WTC11 (cell line): ENCODE data around the gene DUS1L. TPM values are rescaled to one million over a fixed set of nuclear protein-coding genes. Genes with fewer than 3 reads are reported as not detected.
A peak's percentile ranks its signal among the peaks of the same experiment; 100 is the strongest.

Experiments
- ATAC-seq: fragments of 200-7000 bp; cut with Tn5 transposase; 2 replicates; pipeline ENCODE4 v1.10.0; 2021; ENCODE audit warnings: mild to moderate bottlenecking, moderate library complexity
- CTCF ChIA-PET: fragments of 300-600 bp; sonication (Branson Sonifier 250); formaldehyde crosslinking; loops from one replicate; lab custom pipeline; 2021; ENCODE audit warnings: antibody characterized with exemption; lab: Charles Lee
- POLR2A ChIA-PET: fragments of 350-600 bp; sonication (Branson Sonifier 250); formaldehyde crosslinking; loops from one replicate; lab custom pipeline; 2021; ENCODE audit warnings: antibody characterized with exemption; lab: Charles Lee
- DNase-seq: peaks from one replicate; pipeline ENCODE4 v3.0.0; 2021; ENCODE audit warnings: low spot score
- H3K27ac Mint-ChIP-seq: 2 replicates; pipeline ENCODE4 v1.8.0; 2021; ENCODE audit warnings: mixed read lengths
- H3K27me3 Mint-ChIP-seq: 2 replicates; pipeline ENCODE4 v1.8.0; 2021; ENCODE audit warnings: low read depth, mild to moderate bottlenecking, moderate library complexity, mixed read lengths
- H3K36me3 Mint-ChIP-seq: 2 replicates; pipeline ENCODE4 v1.8.0; 2021; ENCODE audit warnings: mixed read lengths
- H3K4me1 Mint-ChIP-seq: 2 replicates; pipeline ENCODE4 v1.8.0; 2022; ENCODE audit warnings: mixed read lengths
- H3K4me3 Mint-ChIP-seq: 2 replicates; pipeline ENCODE4 v1.8.0; 2021; ENCODE audit warnings: mild to moderate bottlenecking, moderate library complexity, mixed read lengths
- H3K9me3 Mint-ChIP-seq: 2 replicates; pipeline ENCODE4 v1.8.0; 2021; ENCODE audit warnings: mixed read lengths
- AR ChIP-seq: fragments of 250-450 bp; sonication (Bioruptor Pico); IDR thresholded peaks from 2 replicates; pipeline ENCODE4 v1.9.0; 2021; ENCODE audit warnings: mild to moderate bottlenecking
- ARID4B ChIP-seq: sonication (generic); formaldehyde crosslinking; IDR thresholded peaks from 2 replicates; pipeline ENCODE4 v1.8.0; 2023; ENCODE audit warnings: missing genetic modification reagents, mild to moderate bottlenecking, borderline replicate concordance
- ATF2 ChIP-seq: sonication (generic); formaldehyde crosslinking; IDR thresholded peaks from 2 replicates; pipeline ENCODE4 v1.8.1; 2022; ENCODE audit warnings: low read depth, missing genetic modification reagents, borderline replicate concordance
- E2F5 ChIP-seq: sonication (generic); formaldehyde crosslinking; IDR thresholded peaks from 2 replicates; pipeline ENCODE4 v1.8.1; 2022; ENCODE audit warnings: mild to moderate bottlenecking, moderate library complexity, missing genetic modification reagents
- ESRRA ChIP-seq: sonication (generic); formaldehyde crosslinking; IDR thresholded peaks from 2 replicates; pipeline ENCODE4 v1.8.1; 2022; ENCODE audit warnings: mild to moderate bottlenecking, missing genetic modification reagents, borderline replicate concordance
- ETV6 ChIP-seq: sonication (generic); formaldehyde crosslinking; IDR thresholded peaks from 2 replicates; pipeline ENCODE4 v1.8.1; 2022; ENCODE audit warnings: mild to moderate bottlenecking, missing genetic modification reagents
- FOXK1 ChIP-seq: sonication (generic); formaldehyde crosslinking; IDR thresholded peaks from 2 replicates; pipeline ENCODE4 v1.8.0; 2022; ENCODE audit warnings: mild to moderate bottlenecking, moderate library complexity, missing genetic modification reagents
- HMGA2 ChIP-seq: fragments of 250-450 bp; sonication (Bioruptor Pico); IDR thresholded peaks from 2 replicates; pipeline ENCODE4 v1.4.0; 2021; ENCODE audit warnings: mild to moderate bottlenecking, moderate library complexity
- JAZF1 ChIP-seq: fragments of 250-450 bp; sonication (Bioruptor Pico); IDR thresholded peaks from 2 replicates; pipeline ENCODE4 v1.9.0; 2021; ENCODE audit warnings: moderate library complexity, mild to moderate bottlenecking, inconsistent platforms
- MAX ChIP-seq: sonication (generic); formaldehyde crosslinking; IDR thresholded peaks from 2 replicates; pipeline ENCODE4 v1.8.0; 2022; ENCODE audit warnings: mild to moderate bottlenecking, missing genetic modification reagents
- MXD4 ChIP-seq: fragments of 250-450 bp; sonication (Bioruptor Pico); IDR thresholded peaks from 2 replicates; pipeline ENCODE4 v1.8.0; 2021; ENCODE audit warnings: mild to moderate bottlenecking, moderate library complexity, borderline replicate concordance
- NR3C1 ChIP-seq: sonication (generic); formaldehyde crosslinking; conservative IDR thresholded peaks from 2 replicates; pipeline ENCODE4 v1.8.1; 2023; ENCODE audit warnings: low read depth, mild to moderate bottlenecking, missing genetic modification reagents
- OVOL2 ChIP-seq: fragments of 250-450 bp; sonication (Bioruptor Pico); IDR thresholded peaks from 2 replicates; pipeline ENCODE4 v1.9.0; 2021; ENCODE audit warnings: mild to moderate bottlenecking, borderline replicate concordance
- PRDM15 ChIP-seq: sonication (generic); formaldehyde crosslinking; IDR thresholded peaks from 2 replicates; pipeline ENCODE4 v1.8.0; 2022; ENCODE audit warnings: missing genetic modification reagents
- ZBTB21 ChIP-seq: sonication (generic); formaldehyde crosslinking; IDR thresholded peaks from 2 replicates; pipeline ENCODE4 v1.8.1; 2023; ENCODE audit warnings: mild to moderate bottlenecking, missing genetic modification reagents, borderline replicate concordance
- ZNF138 ChIP-seq: sonication (generic); formaldehyde crosslinking; conservative IDR thresholded peaks from 2 replicates; pipeline ENCODE4 v1.8.1; 2022; ENCODE audit warnings: mild to moderate bottlenecking, moderate library complexity, missing genetic modification reagents
- ZNF396 ChIP-seq: fragments of 250-450 bp; sonication (Bioruptor Pico); IDR thresholded peaks from 2 replicates; pipeline ENCODE4 v1.8.0; 2021; ENCODE audit warnings: mild to moderate bottlenecking, moderate library complexity, borderline replicate concordance
- total RNA-seq: library from RNA; stranded (reverse); gene quantifications from 3 replicates; pipeline ENCODE4 v1.2.3, GENCODE V29; 2021

Gene DUS1L
- total RNA-seq, 1 experiment from 2014 or later, result 120 TPM

- no peak for TF ChIP-seq OVOL2
- TF ChIP-seq NR3C1 (CRISPR knock-in tag), result no peak
- TF ChIP-seq HMGA2 (CRISPR knock-in tag), result no peak
- no peak for TF ChIP-seq ATF2 (CRISPR knock-in tag)
- no peak for TF ChIP-seq AR (CRISPR knock-in tag)
Measured at GRCh38 chr17:82030470-82031302, 34.9 kb downstream of the DUS1L start (continued).

- H3K4me1 Mint-ChIP-seq, result peaks cover 10% of the 10 kb centered on the region
- H3K36me3 Mint-ChIP-seq, result 0 out of 2 replicates have a peak, but pooled peaks cover under 1% of the 10 kb centered on the region
- H3K4me3 Mint-ChIP-seq, result no peak overlapping the region
- POLR2A ChIA-PET, result interaction anchor here (0.5 to 1.1 kb wide), 5 partner anchors 31 to 316 kb away, joined by 3 to 6 read pairs (median 3); no protein-coding TSS in a partner anchor
- H3K27me3 Mint-ChIP-seq, result no peaks in the 10 kb centered on the region; the same call in 1 of the 2 replicates
- H3K9me3 Mint-ChIP-seq, result no peaks in the 10 kb centered on the region
- CTCF ChIA-PET, result interaction anchor here (0.6 to 5.7 kb wide), 59 partner anchors 8 to 270 kb away, joined by 3 to 119 read pairs (median 7); partner anchors contain the start of genes ASPSCR1, CCDC57, CENPX and DCXR
- TF ChIP-seq MAX (CRISPR knock-in tag) (0 out of 2 replicates have a peak, but pooled peaks have one; percentile 5), HMGA2 (CRISPR knock-in tag) (no peak)
- no peak overlapping the region for H3K27ac Mint-ChIP-seq
- ATAC-seq (no peak), DNase-seq (no peak)
Measured at GRCh38 chr17:82029990-82030469, 35.6 kb downstream of the DUS1L start.

GRCh38 chr17:82029391-82029790, 36.2 kb downstream of the DUS1L start:
- H3K9me3 Mint-ChIP-seq, result no peaks in the 10 kb centered on the region
- H3K36me3 Mint-ChIP-seq, result no peaks in the 10 kb centered on the region
- CTCF ChIA-PET, result interaction anchor here (1.3 to 5.7 kb wide), 20 partner anchors 9 to 207 kb away, joined by 4 to 119 read pairs (median 12); partner anchors contain the start of genes CENPX, DCXR, GPS1 and LRRC45
- no peak overlapping the region for H3K27ac Mint-ChIP-seq
- no peak for ATAC-seq
- H3K4me3 Mint-ChIP-seq, result peak overlapping the region; percentile 30; the same call in 1 of the 2 replicates
- POLR2A ChIA-PET, result interaction anchor here (1.1 kb wide), 1 partner anchor 31 kb away, joined by 3 read pairs; no protein-coding TSS in a partner anchor
- H3K4me1 Mint-ChIP-seq, result peaks cover 8% of the 10 kb centered on the region
- DNase-seq, result no peak
- H3K27me3 Mint-ChIP-seq, result no peaks in the 10 kb centered on the region; the same call in 1 of the 2 replicates
- no peak for TF ChIP-seq JAZF1
- TF ChIP-seq FOXK1 (CRISPR knock-in tag), result no peak
- no peak for TF ChIP-seq ESRRA (CRISPR knock-in tag)
- no peak for TF ChIP-seq ZNF138 (CRISPR knock-in tag)
- no peak for TF ChIP-seq ZNF396 (CRISPR knock-in tag)
- TF ChIP-seq PRDM15 (CRISPR knock-in tag), result no peak
- TF ChIP-seq ZBTB21, result no peak
- TF ChIP-seq ETV6, result no peak
- TF ChIP-seq E2F5 (CRISPR knock-in tag), result no peak
- no peak for TF ChIP-seq ARID4B (CRISPR knock-in tag)
- TF ChIP-seq MXD4 (CRISPR knock-in tag), result no peak
